Measurements from ENCODE around the gene SMURF2. TPM values are rescaled to one million over a fixed set of nuclear protein-coding genes. Genes with fewer than 3 reads are reported as not detected.

The SMURF2 gene
- total RNA-seq, 1 experiment from 2014 or later: 23.0 TPM

GRCh38 chr17:64632194-64632593 is 29.9 kb downstream of the SMURF2 start (continued):
- no peak for TF ChIP-seq ZNF281 (CRISPR knock-in tag; IDR thresholded peaks at IDR 0.05)
- TF ChIP-seq CTCF (IDR thresholded peaks at IDR 0.05): no peak
- TF ChIP-seq ZNF138 (CRISPR knock-in tag; conservative IDR thresholded peaks at IDR 0.05): no peak

- H3K4me3 Mint-ChIP-seq: no peak overlapping the region
- ATAC-seq (no peak), DNase-seq (ENCODE audit: low spot score) (no peak)
- H3K27me3 Mint-ChIP-seq (ENCODE audit: low read depth): no peaks in the 10 kb centered on the region
- ChIA-PET POLR2A (no interaction called here), CTCF (no interaction called here)
- no peaks in the 10 kb centered on the region for H3K36me3 Mint-ChIP-seq
- H3K9me3 Mint-ChIP-seq: no peaks in the 10 kb centered on the region
- TF ChIP-seq PRDM15 (CRISPR knock-in tag; IDR thresholded peaks at IDR 0.05) (no peak), ZNF512 (CRISPR knock-in tag; IDR thresholded peaks at IDR 0.05; ENCODE audit: borderline replicate concordance) (no peak), IRF1 (CRISPR knock-in tag; IDR thresholded peaks at IDR 0.05) (no peak), TP53 (CRISPR knock-in tag; IDR thresholded peaks at IDR 0.05) (no peak), ZNF317 (CRISPR knock-in tag; IDR thresholded peaks at IDR 0.05; ENCODE audit: borderline replicate concordance, low read depth) (no peak), ZNF121 (CRISPR knock-in tag; IDR thresholded peaks at IDR 0.05) (peak; percentile 85), PRRX2 (CRISPR knock-in tag; IDR thresholded peaks at IDR 0.05) (no peak), ATF3 (CRISPR knock-in tag; conservative IDR thresholded peaks at IDR 0.05) (no peak)
- peaks cover 10% of the 10 kb centered on the region; the same call in 1 of the 2 replicates for H3K4me1 Mint-ChIP-seq
- H3K27ac Mint-ChIP-seq: no peak overlapping the region
Observed at GRCh38 chr17:64630309-64631223, 31.5 kb downstream of the SMURF2 start.

Data from WTC11 (cell line).